LNCAP (cell line): ENCODE measurements around the gene NR5A1.

Experiments used
- CTCF ChIP-seq: fragments of 450-650 bp; IDR thresholded peaks from 2 replicates; pipeline ENCODE4 v1.5.1; 2017; ENCODE audit warnings: mild to moderate bottlenecking

Gene NR5A1

GRCh38 chr9:124514125-124514524, 6.9 kb upstream of the NR5A1 start:
- no peak for TF ChIP-seq CTCF

- no peak for TF ChIP-seq CTCF
These were observed 6.3 kb upstream of the NR5A1 start for GRCh38 chr9:124513376-124513994.

GRCh38 chr9:124512806-124513204, 5.6 kb upstream of the NR5A1 start:
- TF ChIP-seq CTCF, result no peak

- TF ChIP-seq CTCF, result no peak
These were observed 4.9 kb upstream of the NR5A1 start for GRCh38 chr9:124511891-124512805.

GRCh38 chr9:124511426-124511840, 4.2 kb upstream of the NR5A1 start:
- TF ChIP-seq CTCF, result no peak

- TF ChIP-seq CTCF, result no peak
These were observed 3.6 kb upstream of the NR5A1 start for GRCh38 chr9:124510650-124511425.

- TF ChIP-seq CTCF, result no peak
These were observed 753 bp upstream of the NR5A1 start for GRCh38 chr9:124507880-124508423.
